Upper lobe of left lung (tissue), 4 donors: ENCODE measurements around the gene TMEM140.

Experiments used
- CTCF ChIP-seq, 6 experiments: fragments of 450-650 bp in 4 of 6; fragments of 200-600 bp in 2 of 6; sonication (generic) in 2 of 6; IDR thresholded peaks; one replicate each; pipeline ENCODE4 v1.5.1; 2016 to 2019; ENCODE audit warnings: antibody characterized with exemption in 6 of 6
- POLR2A ChIP-seq, 4 donors: fragments of 450-650 bp; IDR thresholded peaks; one replicate each; pipeline ENCODE4 v1.5.1; 2016 to 2017; ENCODE audit warnings: antibody characterized with exemption in 4 of 4, mild to moderate bottlenecking in 2 of 4
- POLR2AphosphoS5 ChIP-seq, 2 donors: sonication (generic); formaldehyde crosslinking; IDR thresholded peaks; one replicate each; pipeline ENCODE4 v1.5.1; 2017; ENCODE audit warnings: antibody characterized with exemption in 2 of 2

- TF ChIP-seq CTCF (IDR thresholded peaks at IDR 0.05) (no peak), POLR2A (IDR thresholded peaks at IDR 0.05) (no peak), POLR2AphosphoS5 (IDR thresholded peaks at IDR 0.05) (no peak)
Measured at GRCh38 chr7:135195156-135195555, 47.3 kb downstream of the TMEM140 start.
